Activated CD4-positive, alpha-beta memory T cell treated with anti-CD3 and anti-CD28 coated beads for 36 hours (primary cell): ENCODE results near the gene EML6. TPM values are rescaled to one million over a fixed set of nuclear protein-coding genes. Genes with fewer than 3 reads are reported as not detected.
A peak's percentile ranks its signal among the peaks of the same experiment; 100 is the strongest.

Experiments
- CTCF ChIA-PET: fragments of 350-600 bp; sonication (Branson Sonifier 250); formaldehyde crosslinking; loops from one replicate; lab custom pipeline; 2021; ENCODE audit warnings: antibody characterized with exemption, inconsistent platforms; lab: Charles Lee
- POLR2A ChIA-PET: fragments of 350-600 bp; sonication (Branson Sonifier 250); formaldehyde crosslinking; loops from one replicate; lab custom pipeline; 2021; ENCODE audit warnings: antibody characterized with exemption; lab: Charles Lee
- DNase-seq: peaks from one replicate; pipeline ENCODE4 v3.0.0-alpha.2; 2020
- H3K27ac Mint-ChIP-seq: one replicate; pipeline ENCODE4 v1.8.0; 2021; ENCODE audit warnings: mixed read lengths
- H3K27me3 Mint-ChIP-seq: one replicate; pipeline ENCODE4 v1.8.0; 2021; ENCODE audit warnings: mixed read lengths
- H3K36me3 Mint-ChIP-seq: one replicate; pipeline ENCODE4 v1.8.0; 2021; ENCODE audit warnings: mixed read lengths
- H3K4me1 Mint-ChIP-seq: one replicate; pipeline ENCODE4 v1.8.0; 2021; ENCODE audit warnings: low read depth, mixed read lengths
- H3K4me3 Mint-ChIP-seq: one replicate; pipeline ENCODE4 v1.8.0; 2021; ENCODE audit warnings: mild to moderate bottlenecking, mixed read lengths
- H3K9me3 Mint-ChIP-seq: one replicate; pipeline ENCODE4 v1.8.0; 2021; ENCODE audit warnings: mixed read lengths
- intact Hi-C: fragments of 100-400 bp; cut with micrococcal nuclease; formaldehyde crosslinking; loops from one replicate; pipeline ENCODE4 v1.15.1; 2023
- total RNA-seq, 2 experiments: library from RNA; stranded (reverse); gene quantifications; one replicate each; pipeline ENCODE4 v1.2.3, GENCODE V29; 2021

The EML6 gene
- total RNA-seq, 2 experiments from 2014 or later: 0.46 to 0.50 TPM

- ChIA-PET POLR2A (no interaction called here), CTCF (interaction anchor here (0.9 to 1.0 kb wide), 2 partner anchors 9 to 117 kb away, joined by 3 read pairs; no protein-coding TSS in a partner anchor)
- peaks cover 7% of the 10 kb centered on the region for H3K4me1 Mint-ChIP-seq
- no peak overlapping the region for H3K4me3 Mint-ChIP-seq
- DNase-seq: no peak
- no peaks in the 10 kb centered on the region for H3K27me3 Mint-ChIP-seq
- H3K36me3 Mint-ChIP-seq: no peaks in the 10 kb centered on the region
- H3K9me3 Mint-ChIP-seq: no peaks in the 10 kb centered on the region
- no peak overlapping the region for H3K27ac Mint-ChIP-seq
- intact Hi-C loops: no loop called here
Observed at GRCh38 chr2:54956111-54956627, 232.7 kb downstream of the EML6 start.

- Mint-ChIP-seq H3K27me3 (no peaks in the 10 kb centered on the region), H3K27ac (no peak overlapping the region), H3K4me1 (peaks cover 7% of the 10 kb centered on the region), H3K4me3 (no peak overlapping the region), H3K9me3 (no peaks in the 10 kb centered on the region), H3K36me3 (no peaks in the 10 kb centered on the region)
- ChIA-PET POLR2A (no interaction called here), CTCF (interaction anchor here (0.9 kb wide), 1 partner anchor 119 kb away, joined by 3 read pairs; no protein-coding TSS in a partner anchor)
- intact Hi-C loops: no loop called here
- DNase-seq: no peak
Observed at GRCh38 chr2:54957321-54957999, 234.0 kb downstream of the EML6 start.

GRCh38 chr2:54958717-54959371 lies 235.4 kb downstream of the EML6 start:
- Mint-ChIP-seq H3K4me1 (no peaks in the 10 kb centered on the region), H3K36me3 (no peaks in the 10 kb centered on the region), H3K27me3 (no peaks in the 10 kb centered on the region), H3K27ac (no peak overlapping the region), H3K9me3 (no peaks in the 10 kb centered on the region), H3K4me3 (no peak overlapping the region)
- CTCF ChIA-PET: no interaction called here
- DNase-seq: no peak
- POLR2A ChIA-PET: no interaction called here
- intact Hi-C loops: no loop called here

- Mint-ChIP-seq H3K27ac (no peak overlapping the region), H3K4me1 (peaks cover 8% of the 10 kb centered on the region), H3K27me3 (no peaks in the 10 kb centered on the region), H3K9me3 (no peaks in the 10 kb centered on the region), H3K36me3 (no peaks in the 10 kb centered on the region), H3K4me3 (no peak overlapping the region)
- intact Hi-C loops: no loop called here
- DNase-seq: no peak
- POLR2A ChIA-PET: interaction anchor here (1.0 kb wide), 1 partner anchor 19 kb away, joined by 5 read pairs; no protein-coding TSS in a partner anchor
- CTCF ChIA-PET: no interaction called here
Observed at GRCh38 chr2:54960164-54960563, 236.7 kb downstream of the EML6 start.

GRCh38 chr2:54962511-54962910 lies 239.0 kb downstream of the EML6 start:
- Mint-ChIP-seq H3K27ac (no peak overlapping the region), H3K27me3 (no peaks in the 10 kb centered on the region), H3K4me1 (peaks cover 27% of the 10 kb centered on the region), H3K36me3 (peaks cover 4% of the 10 kb centered on the region), H3K4me3 (no peak overlapping the region), H3K9me3 (peaks cover 5% of the 10 kb centered on the region)
- ChIA-PET CTCF (no interaction called here), POLR2A (no interaction called here)
- DNase-seq: no peak
- intact Hi-C loops: no loop called here

- no peak overlapping the region for H3K4me3 Mint-ChIP-seq
- H3K27me3 Mint-ChIP-seq: no peaks in the 10 kb centered on the region
- peaks cover 6% of the 10 kb centered on the region for H3K36me3 Mint-ChIP-seq
- no peak for DNase-seq
- intact Hi-C loops: no loop called here
- peaks cover 5% of the 10 kb centered on the region for H3K9me3 Mint-ChIP-seq
- H3K4me1 Mint-ChIP-seq: peaks cover 27% of the 10 kb centered on the region
- ChIA-PET POLR2A (no interaction called here), CTCF (no interaction called here)
- no peak overlapping the region for H3K27ac Mint-ChIP-seq
Observed at GRCh38 chr2:54962935-54963440, 239.5 kb downstream of the EML6 start.

- DNase-seq: no peak
- no peaks in the 10 kb centered on the region for H3K27me3 Mint-ChIP-seq
- no peak overlapping the region for H3K27ac Mint-ChIP-seq
- ChIA-PET CTCF (no interaction called here), POLR2A (interaction anchor here (0.5 kb wide), 1 partner anchor 33 kb away, joined by 3 read pairs; no protein-coding TSS in a partner anchor)
- peaks cover 5% of the 10 kb centered on the region for H3K9me3 Mint-ChIP-seq
- H3K4me1 Mint-ChIP-seq: peaks cover 27% of the 10 kb centered on the region
- H3K4me3 Mint-ChIP-seq: no peak overlapping the region
- intact Hi-C loops: no loop called here
- peaks cover 9% of the 10 kb centered on the region for H3K36me3 Mint-ChIP-seq
Observed at GRCh38 chr2:54963476-54963875, 240.0 kb downstream of the EML6 start.

GRCh38 chr2:54964271-54964670 lies 240.8 kb downstream of the EML6 start:
- intact Hi-C loops: no loop called here
- POLR2A ChIA-PET: no interaction called here
- H3K27ac Mint-ChIP-seq: no peak overlapping the region
- no peak overlapping the region for H3K4me3 Mint-ChIP-seq
- H3K4me1 Mint-ChIP-seq: peaks cover 27% of the 10 kb centered on the region
- CTCF ChIA-PET: no interaction called here
- peaks cover 9% of the 10 kb centered on the region for H3K36me3 Mint-ChIP-seq
- no peak for DNase-seq
- H3K27me3 Mint-ChIP-seq: no peaks in the 10 kb centered on the region
- peaks cover 5% of the 10 kb centered on the region for H3K9me3 Mint-ChIP-seq

GRCh38 chr2:54964816-54965215 lies 241.4 kb downstream of the EML6 start:
- peak overlapping the region; percentile 11 for H3K27ac Mint-ChIP-seq
- no peaks in the 10 kb centered on the region for H3K27me3 Mint-ChIP-seq
- peaks cover 5% of the 10 kb centered on the region for H3K9me3 Mint-ChIP-seq
- ChIA-PET CTCF (interaction anchor here (0.7 kb wide), 1 partner anchor 8 kb away, joined by 3 read pairs; no protein-coding TSS in a partner anchor), POLR2A (no interaction called here)
- DNase-seq: no peak
- H3K4me3 Mint-ChIP-seq: no peak overlapping the region
- peaks cover 27% of the 10 kb centered on the region for H3K4me1 Mint-ChIP-seq
- H3K36me3 Mint-ChIP-seq: peaks cover 13% of the 10 kb centered on the region
- intact Hi-C loops: no loop called here

GRCh38 chr2:54965425-54965824 lies 242.0 kb downstream of the EML6 start:
- Mint-ChIP-seq H3K36me3 (peaks cover 19% of the 10 kb centered on the region), H3K4me3 (no peak overlapping the region), H3K4me1 (peaks cover 27% of the 10 kb centered on the region), H3K9me3 (peaks cover 5% of the 10 kb centered on the region), H3K27ac (peak overlapping the region; percentile 11), H3K27me3 (no peaks in the 10 kb centered on the region)
- POLR2A ChIA-PET: no interaction called here
- CTCF ChIA-PET: interaction anchor here (0.7 kb wide), 1 partner anchor 9 kb away, joined by 3 read pairs; no protein-coding TSS in a partner anchor
- DNase-seq: no peak
- intact Hi-C loops: no loop called here

- CTCF ChIA-PET: interaction anchor here (0.9 kb wide), 1 partner anchor 48 kb away, joined by 3 read pairs; no protein-coding TSS in a partner anchor
- no peaks in the 10 kb centered on the region for H3K27me3 Mint-ChIP-seq
- intact Hi-C loops: no loop called here
Observed at GRCh38 chr2:54966165-54966832, 242.8 kb downstream of the EML6 start.

GRCh38 chr2:54966837-54967236 lies 243.4 kb downstream of the EML6 start:
- POLR2A ChIA-PET: no interaction called here
- Mint-ChIP-seq H3K27ac (no peak overlapping the region), H3K4me1 (peaks cover 28% of the 10 kb centered on the region), H3K36me3 (peaks cover 23% of the 10 kb centered on the region), H3K4me3 (no peak overlapping the region), H3K27me3 (no peaks in the 10 kb centered on the region), H3K9me3 (peaks cover 5% of the 10 kb centered on the region)
- DNase-seq: no peak
- CTCF ChIA-PET: no interaction called here
- intact Hi-C loops: no loop called here

More at GRCh38 chr2:54966165-54966832, 242.8 kb downstream of the EML6 start:
- no peak overlapping the region for H3K27ac Mint-ChIP-seq
- POLR2A ChIA-PET: no interaction called here
- H3K36me3 Mint-ChIP-seq: peaks cover 23% of the 10 kb centered on the region
- peaks cover 28% of the 10 kb centered on the region for H3K4me1 Mint-ChIP-seq
- H3K4me3 Mint-ChIP-seq: no peak overlapping the region
- H3K9me3 Mint-ChIP-seq: peaks cover 5% of the 10 kb centered on the region
- DNase-seq: no peak
